Mesenchymal stem cell (in vitro differentiated cells and primary cell): Measurements from ENCODE around the gene FNBP1.

Experiments
- DNase-seq: peaks from one replicate; pipeline ENCODE4 v3.0.0-alpha.2; 2013
- H2AFZ ChIP-seq: one replicate; pipeline ENCODE4 v1.6.1; 2013; ENCODE audit warnings: low read depth, mild to moderate bottlenecking, control low read depth, inconsistent platforms, low read length, moderate library complexity
- H2AK5ac ChIP-seq: 2 replicates; pipeline ENCODE4 v1.6.1; 2013; ENCODE audit warnings: low read length, moderate library complexity, mild to moderate bottlenecking, inconsistent platforms; ENCODE audit not compliant: severe bottlenecking
- H2BK120ac ChIP-seq: one replicate; pipeline ENCODE4 v1.6.1; 2013; ENCODE audit warnings: low read depth, mild to moderate bottlenecking, inconsistent platforms, low read length, moderate library complexity
- H2BK12ac ChIP-seq, 2 experiments: one replicate each; pipeline ENCODE4 v1.6.1; 2013; ENCODE audit warnings: inconsistent platforms in 2 of 2, low read length in 2 of 2, mild to moderate bottlenecking in 2 of 2, moderate library complexity in 2 of 2, control low read depth in 1 of 2
- H2BK15ac ChIP-seq: one replicate; pipeline ENCODE4 v1.6.1; 2013; ENCODE audit warnings: mild to moderate bottlenecking, low read depth, inconsistent platforms; ENCODE audit not compliant: poor library complexity, severe bottlenecking
- H2BK5ac ChIP-seq: 2 replicates; pipeline ENCODE4 v1.6.1; 2013; ENCODE audit warnings: low read depth, mild to moderate bottlenecking, low read length, control low read depth, inconsistent platforms; ENCODE audit not compliant: poor library complexity, severe bottlenecking
- H3K14ac ChIP-seq, 2 experiments: one replicate each; pipeline ENCODE4 v1.6.1; 2013; ENCODE audit warnings: inconsistent platforms in 2 of 2, low read length in 2 of 2, control low read depth in 1 of 2, mild to moderate bottlenecking in 1 of 2, moderate library complexity in 1 of 2
- H3K18ac ChIP-seq, 2 experiments: one replicate each; pipeline ENCODE4 v1.6.1; 2013; ENCODE audit warnings: inconsistent platforms in 2 of 2, low read length in 2 of 2, control low read depth in 1 of 2, low read depth in 1 of 2, mild to moderate bottlenecking in 1 of 2
- H3K23ac ChIP-seq, 2 experiments: one replicate each; pipeline ENCODE4 v1.6.1; 2013; ENCODE audit warnings: inconsistent platforms in 2 of 2, low read length in 2 of 2, mild to moderate bottlenecking in 2 of 2, moderate library complexity in 2 of 2, control low read depth in 1 of 2
- H3K27ac ChIP-seq: 2 replicates; pipeline ENCODE4 v1.5.1; 2013; ENCODE audit warnings: mild to moderate bottlenecking, moderate library complexity, low read length, control low read depth, inconsistent platforms; ENCODE audit not compliant: poor library complexity, severe bottlenecking
- H3K27me3 ChIP-seq, 2 experiments: 2 replicates each; pipeline versions ENCODE4 v1.6.1 to v1.7.0; 2013; ENCODE audit warnings: low read length in 2 of 2, mild to moderate bottlenecking in 2 of 2, moderate library complexity in 2 of 2, control low read depth in 1 of 2, inconsistent platforms in 1 of 2; ENCODE audit not compliant: control insufficient read depth in 1 of 2, insufficient read depth in 1 of 2
- H3K36me3 ChIP-seq, 2 experiments: 2 replicates each; pipeline versions ENCODE4 v1.6.1 to v1.7.0; 2013; ENCODE audit warnings: low read length in 2 of 2, control low read depth in 1 of 2, inconsistent platforms in 1 of 2, low read depth in 1 of 2, mild to moderate bottlenecking in 1 of 2; ENCODE audit not compliant: insufficient read depth in 2 of 2, control insufficient read depth in 1 of 2
- H3K4ac ChIP-seq, 2 experiments: one replicate each; pipeline ENCODE4 v1.6.1; 2013; ENCODE audit warnings: inconsistent platforms in 2 of 2, low read length in 2 of 2, mild to moderate bottlenecking in 2 of 2, moderate library complexity in 2 of 2, control low read depth in 1 of 2, low read depth in 1 of 2
- H3K4me1 ChIP-seq: 2 replicates; pipeline ENCODE4 v1.6.1; 2013; ENCODE audit warnings: low read depth, low read length, control low read depth; ENCODE audit not compliant: control insufficient read depth, insufficient read depth
- H3K4me2 ChIP-seq: 2 replicates; pipeline ENCODE4 v1.6.1; 2013; ENCODE audit warnings: low read length, mild to moderate bottlenecking, inconsistent platforms; ENCODE audit not compliant: poor library complexity, severe bottlenecking
- H3K4me3 ChIP-seq, 2 experiments: 2 replicates each; pipeline versions ENCODE4 v1.5.1 to v1.7.0; 2013; ENCODE audit warnings: low read length in 2 of 2, mild to moderate bottlenecking in 2 of 2, control low read depth in 1 of 2, low read depth in 1 of 2; ENCODE audit not compliant: insufficient read depth in 1 of 2
- H3K79me1 ChIP-seq: replicated peaks from 2 replicates; pipeline ENCODE4 v1.6.1; 2013; ENCODE audit warnings: mild to moderate bottlenecking, control low read depth, low read length, inconsistent platforms; ENCODE audit not compliant: poor library complexity, severe bottlenecking
- H3K9ac ChIP-seq: 2 replicates; pipeline ENCODE4 v1.7.0; 2013; ENCODE audit warnings: mild to moderate bottlenecking, low read length, moderate library complexity
- H3K9me3 ChIP-seq: 2 replicates; pipeline ENCODE4 v1.7.0; 2013; ENCODE audit warnings: mild to moderate bottlenecking, low read length; ENCODE audit not compliant: control insufficient read depth
- H4K8ac ChIP-seq: one replicate; pipeline ENCODE4 v1.6.1; 2013; ENCODE audit warnings: inconsistent platforms, mild to moderate bottlenecking, low read length, moderate library complexity
- H4K91ac ChIP-seq: one replicate; pipeline ENCODE4 v1.6.1; 2013; ENCODE audit warnings: mild to moderate bottlenecking, low read length, inconsistent platforms
- WGBS: methylation state at CpG from one replicate; pipeline ENCODE4 v1.1.7; 2013; ENCODE audit warnings: mixed read lengths; 5-methylcytosine and 5-hydroxymethylcytosine counted together

Gene FNBP1

GRCh38 chr9:129885670-129886106 lies 157.3 kb downstream of the FNBP1 start:
- H3K4me3 ChIP-seq = peak overlapping the region in 1 of 2 experiments; percentile 59
- H3K18ac ChIP-seq = peak overlapping the region; percentile 31 to 89
- H3K27ac ChIP-seq = no peak overlapping the region
- H2BK120ac ChIP-seq = no peak overlapping the region
- H3K9me3 ChIP-seq = no peaks in the 10 kb centered on the region
- peaks cover 34% of the 10 kb centered on the region for H3K4me1 ChIP-seq
- no peaks in the 10 kb centered on the region for H3K27me3 ChIP-seq
- peak overlapping the region; percentile 62 to 71 for H3K4ac ChIP-seq
- no peak overlapping the region for H2BK5ac ChIP-seq
- peak overlapping the region; percentile 22 to 57 for H2BK12ac ChIP-seq
- H2BK15ac ChIP-seq = peak overlapping the region; percentile 92
- peak overlapping the region; percentile 77 for H2AK5ac ChIP-seq
- no peak overlapping the region for H3K14ac ChIP-seq
- DNase-seq = peak; percentile 93
- H3K4me2 ChIP-seq = peak overlapping the region; percentile 66
- H3K79me1 ChIP-seq = no peaks in the 10 kb centered on the region
- under 1% methylated on average over 17 of the region's 27 CpGs for WGBS
- H3K23ac ChIP-seq = no peak overlapping the region
- H4K8ac ChIP-seq = peak overlapping the region; percentile 86
- H3K9ac ChIP-seq = peak overlapping the region; percentile 80
- peaks cover 17 to 24% of the 10 kb centered on the region in 2 experiments for H3K36me3 ChIP-seq
- peak overlapping the region; percentile 94 for H4K91ac ChIP-seq
- no peak overlapping the region for H2AFZ ChIP-seq

DNA sequence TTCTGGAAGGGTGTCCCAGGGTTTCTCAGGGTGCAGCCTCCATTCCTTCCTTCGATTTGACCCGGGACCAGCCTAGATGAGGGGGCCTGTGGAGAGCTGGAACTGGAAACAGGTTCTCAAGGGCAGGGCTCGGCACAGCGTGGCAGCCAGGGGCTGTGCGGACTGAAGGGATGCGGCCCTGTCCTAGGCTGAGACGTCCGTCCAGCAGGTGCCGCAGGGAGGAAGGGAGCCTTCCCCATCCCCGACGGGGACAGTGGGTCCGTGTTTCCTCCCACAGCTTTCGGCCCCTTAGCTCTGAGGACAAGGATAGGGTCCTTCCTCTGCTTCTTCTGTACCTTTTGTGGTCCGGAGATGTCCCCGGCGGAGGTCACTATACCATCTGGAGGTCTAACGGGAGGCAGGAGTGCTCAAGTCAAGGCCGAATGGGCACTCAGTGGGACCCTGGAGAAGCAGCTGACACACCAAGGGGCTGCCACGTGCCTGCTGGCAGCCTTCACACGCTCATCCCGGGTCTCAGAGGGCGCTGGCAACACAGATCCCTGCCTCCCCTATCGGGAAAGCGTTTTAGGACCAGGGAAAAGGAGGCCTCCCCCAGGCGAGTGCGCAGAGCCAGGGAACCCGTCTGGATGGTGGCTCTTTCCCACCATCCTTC lies 157.8 kb downstream of the FNBP1 start:
- H3K79me1 ChIP-seq = no peaks in the 10 kb centered on the region
- no peak overlapping the region for H2BK120ac ChIP-seq
- peaks cover 34% of the 10 kb centered on the region for H3K4me1 ChIP-seq
- no peaks in the 10 kb centered on the region for H3K9me3 ChIP-seq
- peak overlapping the region; percentile 92 for H2BK15ac ChIP-seq
- no peak overlapping the region for H2AFZ ChIP-seq
- WGBS = 64% methylated on average over 27 of the region's 27 CpGs
- H3K23ac ChIP-seq = no peak overlapping the region
- peak overlapping the region; percentile 77 for H2AK5ac ChIP-seq
- H4K8ac ChIP-seq = peak overlapping the region; percentile 86
- H3K4ac ChIP-seq = peak overlapping the region; percentile 62 to 71
- H3K4me2 ChIP-seq = peak overlapping the region; percentile 66
- no peak overlapping the region for H2BK5ac ChIP-seq
- peak overlapping the region; percentile 80 for H3K9ac ChIP-seq
- peaks cover 17 to 21% of the 10 kb centered on the region in 2 experiments for H3K36me3 ChIP-seq
- H4K91ac ChIP-seq = peak overlapping the region; percentile 94
- peak overlapping the region in 1 of 2 experiments; percentile 59 for H3K4me3 ChIP-seq
- H2BK12ac ChIP-seq = peak overlapping the region; percentile 14 to 57
- H3K27ac ChIP-seq = no peak overlapping the region
- H3K18ac ChIP-seq = peak overlapping the region; percentile 31 to 89
- no peak for DNase-seq
- H3K27me3 ChIP-seq = no peaks in the 10 kb centered on the region
- H3K14ac ChIP-seq = no peak overlapping the region

DNA sequence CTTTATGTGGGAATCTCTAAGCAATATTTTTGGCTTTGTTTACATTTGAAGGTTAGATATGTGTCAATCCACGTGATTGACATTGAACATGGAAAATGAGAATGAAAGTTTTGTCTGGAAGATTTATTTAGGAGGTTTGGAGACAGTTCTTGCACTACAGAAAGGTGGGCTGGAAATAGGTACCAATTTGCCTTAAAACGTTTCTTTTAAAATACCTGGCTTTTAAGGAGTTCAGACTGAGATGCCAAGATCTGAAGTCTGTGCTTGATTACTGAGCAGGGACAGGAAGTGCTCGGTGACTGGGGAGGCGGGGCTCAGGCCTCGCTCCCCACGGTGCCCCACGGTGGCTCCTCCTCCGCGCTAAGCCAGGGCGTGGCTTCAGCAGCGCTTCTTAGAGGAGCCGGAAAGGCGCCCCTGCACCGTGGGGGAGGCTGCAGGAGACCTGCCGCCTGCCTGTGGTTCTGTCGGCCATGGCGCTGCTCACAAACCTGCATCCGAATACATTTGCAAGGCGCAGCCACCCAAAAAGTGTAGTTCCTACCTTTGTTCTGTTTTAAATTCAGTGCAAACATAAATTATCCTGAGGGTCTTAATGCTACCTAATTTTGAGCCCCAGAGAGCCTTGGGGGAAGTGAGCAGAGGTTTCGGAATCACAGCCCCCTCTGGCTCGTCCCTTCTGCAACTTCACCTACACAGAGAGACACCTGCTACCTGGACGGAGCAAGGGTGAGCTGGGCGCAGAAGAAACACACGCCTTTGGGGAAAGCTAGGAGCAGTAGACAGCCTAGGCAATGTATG lies 158.6 kb downstream of the FNBP1 start:
- no peak overlapping the region for H2BK15ac ChIP-seq
- H3K18ac ChIP-seq = peak overlapping the region in 1 of 2 experiments; percentile 67
- no peak overlapping the region for H4K8ac ChIP-seq
- H3K27me3 ChIP-seq = no peaks in the 10 kb centered on the region
- H3K9ac ChIP-seq = peak overlapping the region; percentile 80
- peak overlapping the region; percentile 14 to 57 for H2BK12ac ChIP-seq
- H3K14ac ChIP-seq = no peak overlapping the region
- no peak overlapping the region for H2BK5ac ChIP-seq
- H2AK5ac ChIP-seq = peak overlapping the region; percentile 47
- peak overlapping the region; percentile 11 for H2BK120ac ChIP-seq
- H2AFZ ChIP-seq = no peak overlapping the region
- H3K4me3 ChIP-seq = peak overlapping the region in 1 of 2 experiments; percentile 59
- 17% methylated on average over 22 of the region's 24 CpGs for WGBS
- H3K4me2 ChIP-seq = peak overlapping the region; percentile 52
- peak overlapping the region; percentile 15 to 26 for H3K4ac ChIP-seq
- peaks cover 10 to 14% of the 10 kb centered on the region in 2 experiments for H3K36me3 ChIP-seq
- no peaks in the 10 kb centered on the region for H3K79me1 ChIP-seq
- H4K91ac ChIP-seq = peak overlapping the region; percentile 94
- H3K4me1 ChIP-seq = peaks cover 34% of the 10 kb centered on the region
- peak; percentile 87 for DNase-seq
- no peaks in the 10 kb centered on the region for H3K9me3 ChIP-seq
- H3K27ac ChIP-seq = no peak overlapping the region
- H3K23ac ChIP-seq = no peak overlapping the region
